H1 (cell line): ENCODE measurements around the gene DDX47. TPM values are rescaled to one million over a fixed set of nuclear protein-coding genes. Genes with fewer than 3 reads are reported as not detected.

Experiments used
- GABPA ChIP-seq: IDR thresholded peaks from 2 replicates; pipeline ENCODE4 v1.6.1; 2011; ENCODE audit warnings: mild to moderate bottlenecking, low read length, moderate library complexity, borderline replicate concordance; ENCODE audit not compliant: insufficient read depth
- RFX5 ChIP-seq: IDR thresholded peaks from 2 replicates; pipeline ENCODE4 v1.6.1; 2011; ENCODE audit warnings: low read depth, low read length, improper control_type of control experiment, borderline replicate concordance
- polyA plus RNA-seq, 7 experiments: library from polyadenylated mRNA; depleted of rRNA in 3 of 7; stranded (reverse) in 5 of 7; unstranded in 2 of 7; fragments of >200 nt in 5 of 7; fragments of 200-250 nt in 2 of 7; gene quantifications; 1 replicate in 5 of 7; 2 replicates in 1 of 7; 4 replicates in 1 of 7; pipeline versions ENCODE4 v1.2.1 to v1.2.3, GENCODE V29; 2011 to 2013; ENCODE audit warnings: missing spikeins in 2 of 7, mixed read lengths in 2 of 7
- total RNA-seq: library from RNA; stranded (reverse); fragmentation: NEBNext Ultra II Directional; extraction: Animal tissue kit (Norgen Biotek cat#: 25700); gene quantifications from 2 replicates; pipeline ENCODE4 v1.2.1, GENCODE V29; 2021

Gene DDX47
- total and polyA plus RNA-seq, 2 of the 8 experiments (the other 6 are each of a cell fraction or from before 2014, with no cell fraction given) = 54.4 to 74.2 TPM

GRCh38 chr12:12872934-12873275 lies 59.8 kb downstream of the DDX47 start (continued):
- TF ChIP-seq GABPA = no peak
- no peak for TF ChIP-seq RFX5
